NT2/D1 (cell line): ENCODE data around the gene MSH4.

Experiments
- SUZ12 ChIP-seq: IDR thresholded peaks from 2 replicates; pipeline ENCODE4 v1.6.1; 2011; ENCODE audit not compliant: insufficient read length, insufficient read depth; ENCODE audit errors: extremely low read depth
- YY1 ChIP-seq: IDR thresholded peaks from 2 replicates; pipeline ENCODE4 v1.6.1; 2011; ENCODE audit not compliant: insufficient read length, insufficient read depth
- ZNF274 ChIP-seq: IDR thresholded peaks from 2 replicates; pipeline ENCODE4 v1.6.1; 2011; ENCODE audit warnings: mild to moderate bottlenecking, low read depth, low read length

DNA sequence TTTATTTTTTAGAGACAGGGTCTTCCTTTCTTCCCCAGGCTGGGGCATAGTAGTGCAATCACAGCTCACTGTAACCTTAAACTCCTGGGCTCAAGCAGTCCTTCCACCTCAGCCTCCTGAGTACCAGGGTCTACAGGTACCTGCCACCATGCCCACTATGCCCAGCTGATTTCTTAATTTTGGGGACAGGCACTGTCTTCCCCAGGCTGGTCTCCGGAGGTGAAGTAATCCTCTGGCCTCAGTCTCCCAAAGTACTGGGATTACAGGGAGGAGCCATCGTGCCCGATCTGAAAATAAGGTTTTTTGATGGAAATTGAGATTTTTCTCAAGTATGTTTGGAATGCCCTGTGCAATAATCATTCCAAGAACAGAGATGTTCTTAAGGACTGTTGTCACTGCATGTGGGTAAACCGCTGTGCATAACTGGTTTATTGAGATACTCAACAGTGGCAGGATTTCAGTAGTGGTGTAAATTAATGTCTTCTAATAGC, 934 bp upstream of the MSH4 start:
- TF ChIP-seq YY1 (no peak), SUZ12 (no peak), ZNF274 (no peak)
